HL-60 (cell line): ENCODE data around the gene CYS1.

Experiments
- DNase-seq, 2 experiments: peaks; one replicate each; pipeline ENCODE4 v3.0.0-alpha.2; 2010 to 2020; ENCODE audit warnings: low read depth in 1 of 2, low spot score in 1 of 2
- H3K27ac ChIP-seq: fragments of 250-450 bp; sonication (Bioruptor Pico); replicated peaks from 2 replicates; pipeline ENCODE4 v1.5.1; 2020; ENCODE audit warnings: mild to moderate bottlenecking, moderate library complexity
- H3K27me3 ChIP-seq: fragments of 250-450 bp; sonication (Bioruptor Pico); 2 replicates; pipeline ENCODE4 v1.5.1; 2021; ENCODE audit warnings: mild to moderate bottlenecking, moderate library complexity; ENCODE audit not compliant: insufficient read depth, poor library complexity, severe bottlenecking
- H3K4me3 ChIP-seq: replicated peaks from 2 replicates; pipeline ENCODE4 v1.5.1; 2011; ENCODE audit warnings: mild to moderate bottlenecking, control low read depth, low read length; ENCODE audit not compliant: insufficient read depth
- CTCF ChIP-seq: IDR thresholded peaks from one replicate; pipeline ENCODE4 v1.5.1; 2011; ENCODE audit warnings: low read length, control low read depth, inconsistent platforms; ENCODE audit not compliant: insufficient read depth
- GABPA ChIP-seq: IDR thresholded peaks from 2 replicates; pipeline ENCODE4 v1.6.1; 2012; ENCODE audit warnings: low read depth
- POLR2AphosphoS5 ChIP-seq: IDR thresholded peaks from 2 replicates; pipeline ENCODE4 v1.6.1; 2012; ENCODE audit warnings: low read depth
- REST ChIP-seq: IDR thresholded peaks from 2 replicates; pipeline ENCODE4 v1.6.1; 2012; ENCODE audit warnings: low read depth; ENCODE audit not compliant: insufficient replicate concordance
- SPI1 ChIP-seq: IDR thresholded peaks from 2 replicates; pipeline ENCODE4 v1.6.1; 2012; ENCODE audit warnings: low read depth, mild to moderate bottlenecking, borderline replicate concordance

The CYS1 gene

GRCh38 chr2:10019602-10020400 is 60.4 kb downstream of the CYS1 start:
- no peak for TF ChIP-seq REST
- TF ChIP-seq SPI1 = no peak
- TF ChIP-seq CTCF = no peak
- TF ChIP-seq GABPA = no peak
- TF ChIP-seq POLR2AphosphoS5 = no peak
- no peak overlapping the region for H3K27ac ChIP-seq
- DNase-seq = no peak
- no peak overlapping the region for H3K4me3 ChIP-seq
- H3K27me3 ChIP-seq = no peaks in the 10 kb centered on the region

- Histone ChIP-seq H3K27me3 (no peaks in the 10 kb centered on the region), H3K27ac (no peak overlapping the region), H3K4me3 (no peak overlapping the region)
- TF ChIP-seq SPI1 (no peak), GABPA (no peak), POLR2AphosphoS5 (no peak), CTCF (no peak), REST (no peak)
- peak in 1 of 2 experiments; percentile 45 for DNase-seq
Measured at GRCh38 chr2:10019174-10019573, 61.0 kb downstream of the CYS1 start.

GRCh38 chr2:10017313-10017941 is 62.8 kb downstream of the CYS1 start:
- Histone ChIP-seq H3K4me3 (no peak overlapping the region), H3K27me3 (no peaks in the 10 kb centered on the region), H3K27ac (no peak overlapping the region)
- no peak for DNase-seq
- no peak for TF ChIP-seq POLR2AphosphoS5
- TF ChIP-seq SPI1 = no peak

- Histone ChIP-seq H3K27ac (no peak overlapping the region), H3K27me3 (no peaks in the 10 kb centered on the region), H3K4me3 (no peak overlapping the region)
- no peak for DNase-seq
- TF ChIP-seq SPI1 (no peak), CTCF (no peak), GABPA (no peak), POLR2AphosphoS5 (no peak), REST (no peak)
Measured at GRCh38 chr2:10016802-10017258, 63.4 kb downstream of the CYS1 start.
